IMR-90 (cell line): ENCODE results near the gene HORMAD2.

Source experiments
- BHLHE40 ChIP-seq: fragments of 150-350 bp; IDR thresholded peaks from 2 replicates; pipeline ENCODE4 v1.6.1; 2016; ENCODE audit warnings: mild to moderate bottlenecking, low read depth, low read length
- CEBPB ChIP-seq: IDR thresholded peaks from 2 replicates; pipeline ENCODE4 v1.6.1; 2012; ENCODE audit warnings: low read depth, low read length, improper control_type of control experiment
- FOS ChIP-seq: fragments of 150-350 bp; IDR thresholded peaks from 2 replicates; pipeline ENCODE4 v1.6.1; 2016; ENCODE audit warnings: low read depth, low read length
- MAFK ChIP-seq: IDR thresholded peaks from 2 replicates; pipeline ENCODE4 v1.6.1; 2012; ENCODE audit warnings: low read depth, low read length, improper control_type of control experiment
- MAZ ChIP-seq: IDR thresholded peaks from 2 replicates; pipeline ENCODE4 v1.6.1; 2012; ENCODE audit warnings: low read depth, mild to moderate bottlenecking, low read length, improper control_type of control experiment, moderate library complexity, borderline replicate concordance
- MXI1 ChIP-seq: IDR thresholded peaks from 2 replicates; pipeline ENCODE4 v1.6.1; 2012; ENCODE audit warnings: low read depth, mild to moderate bottlenecking, low read length, moderate library complexity, borderline replicate concordance
- POLR2A ChIP-seq: IDR thresholded peaks from 2 replicates; pipeline ENCODE4 v1.6.1; 2012; ENCODE audit warnings: mild to moderate bottlenecking, low read depth, low read length
- RAD21 ChIP-seq: IDR thresholded peaks from 2 replicates; pipeline ENCODE4 v1.6.1; 2012; ENCODE audit warnings: low read length, improper control_type of control experiment
- RCOR1 ChIP-seq: IDR thresholded peaks from 2 replicates; pipeline ENCODE4 v1.6.1; 2012; ENCODE audit warnings: mild to moderate bottlenecking, low read length, improper control_type of control experiment; ENCODE audit not compliant: insufficient replicate concordance
- RFX5 ChIP-seq: IDR thresholded peaks from 2 replicates; pipeline ENCODE4 v1.8.0; 2012; ENCODE audit warnings: low read depth, mild to moderate bottlenecking, low read length, moderate library complexity
- SMC3 ChIP-seq: fragments of 150-350 bp; IDR thresholded peaks from 2 replicates; pipeline ENCODE4 v1.6.1; 2016; ENCODE audit warnings: low read depth, mild to moderate bottlenecking, antibody characterized with exemption, low read length, moderate library complexity
- TF ChIP-seq, protein P1 (sequence below): conservative IDR thresholded peaks from 2 replicates; pipeline ENCODE4 v1.5.1; 2012; ENCODE audit warnings: mild to moderate bottlenecking, low read depth, low read length, improper control_type of control experiment
- TF ChIP-seq, protein P2 (sequence below): fragments of 150-350 bp; IDR thresholded peaks from 2 replicates; pipeline ENCODE4 v1.6.1; 2016; ENCODE audit warnings: low read depth, mild to moderate bottlenecking, low read length, moderate library complexity, borderline replicate concordance

DNA sequence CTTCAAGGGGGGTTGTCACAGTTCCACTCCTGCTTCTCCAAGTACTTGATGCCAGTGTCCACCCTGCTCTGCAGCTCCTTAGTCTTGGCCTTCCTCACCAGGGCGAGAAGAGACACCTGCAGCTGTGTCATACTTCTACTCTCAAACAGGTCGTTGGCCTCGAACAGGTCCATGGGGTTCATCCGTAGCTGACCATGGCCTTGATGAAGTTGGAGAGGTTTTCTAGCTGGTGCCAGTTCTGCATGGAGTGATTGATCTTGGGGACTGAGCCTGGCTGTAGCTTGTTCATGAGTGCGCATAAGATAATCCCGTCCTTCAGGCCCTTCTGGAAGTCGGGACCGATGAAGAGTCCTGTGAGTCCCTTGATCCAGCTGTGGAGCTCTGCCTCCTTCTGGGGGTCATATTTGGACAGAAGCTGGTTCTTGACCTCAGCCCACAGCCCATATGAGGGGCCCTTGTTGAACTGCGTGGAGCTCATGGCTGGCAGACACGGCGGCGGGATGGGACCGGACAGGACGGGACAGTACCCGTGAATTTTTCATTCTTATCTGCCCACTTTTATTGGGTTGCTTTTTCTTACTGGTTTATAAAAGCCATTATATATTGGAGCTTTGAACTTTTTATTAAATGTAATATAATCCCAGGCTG lies 33.4 kb upstream of the HORMAD2 start:
- TF ChIP-seq RAD21 (no peak), BHLHE40 (no peak), POLR2A (no peak), CEBPB (no peak), MXI1 (no peak), RCOR1 (no peak), RFX5 (no peak), FOS (no peak), MAFK (no peak), MAZ (no peak), SMC3 (no peak)
- TF ChIP-seq, protein P1, sequence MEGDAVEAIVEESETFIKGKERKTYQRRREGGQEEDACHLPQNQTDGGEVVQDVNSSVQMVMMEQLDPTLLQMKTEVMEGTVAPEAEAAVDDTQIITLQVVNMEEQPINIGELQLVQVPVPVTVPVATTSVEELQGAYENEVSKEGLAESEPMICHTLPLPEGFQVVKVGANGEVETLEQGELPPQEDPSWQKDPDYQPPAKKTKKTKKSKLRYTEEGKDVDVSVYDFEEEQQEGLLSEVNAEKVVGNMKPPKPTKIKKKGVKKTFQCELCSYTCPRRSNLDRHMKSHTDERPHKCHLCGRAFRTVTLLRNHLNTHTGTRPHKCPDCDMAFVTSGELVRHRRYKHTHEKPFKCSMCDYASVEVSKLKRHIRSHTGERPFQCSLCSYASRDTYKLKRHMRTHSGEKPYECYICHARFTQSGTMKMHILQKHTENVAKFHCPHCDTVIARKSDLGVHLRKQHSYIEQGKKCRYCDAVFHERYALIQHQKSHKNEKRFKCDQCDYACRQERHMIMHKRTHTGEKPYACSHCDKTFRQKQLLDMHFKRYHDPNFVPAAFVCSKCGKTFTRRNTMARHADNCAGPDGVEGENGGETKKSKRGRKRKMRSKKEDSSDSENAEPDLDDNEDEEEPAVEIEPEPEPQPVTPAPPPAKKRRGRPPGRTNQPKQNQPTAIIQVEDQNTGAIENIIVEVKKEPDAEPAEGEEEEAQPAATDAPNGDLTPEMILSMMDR = no peak
- TF ChIP-seq, protein P2, sequence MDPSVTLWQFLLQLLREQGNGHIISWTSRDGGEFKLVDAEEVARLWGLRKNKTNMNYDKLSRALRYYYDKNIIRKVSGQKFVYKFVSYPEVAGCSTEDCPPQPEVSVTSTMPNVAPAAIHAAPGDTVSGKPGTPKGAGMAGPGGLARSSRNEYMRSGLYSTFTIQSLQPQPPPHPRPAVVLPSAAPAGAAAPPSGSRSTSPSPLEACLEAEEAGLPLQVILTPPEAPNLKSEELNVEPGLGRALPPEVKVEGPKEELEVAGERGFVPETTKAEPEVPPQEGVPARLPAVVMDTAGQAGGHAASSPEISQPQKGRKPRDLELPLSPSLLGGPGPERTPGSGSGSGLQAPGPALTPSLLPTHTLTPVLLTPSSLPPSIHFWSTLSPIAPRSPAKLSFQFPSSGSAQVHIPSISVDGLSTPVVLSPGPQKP = no peak
